HepG2 (cell line): ENCODE data around the gene AMOTL2. TPM values are rescaled to one million over a fixed set of nuclear protein-coding genes. Genes with fewer than 3 reads are reported as not detected.
A peak's percentile ranks its signal among the peaks of the same experiment; 100 is the strongest.

Source experiments
- EEA1 ChIP-seq: sonication (generic); formaldehyde crosslinking; IDR thresholded peaks from 2 replicates; pipeline ENCODE4 v1.5.1; 2020; ENCODE audit warnings: mild to moderate bottlenecking, missing genetic modification reagents, borderline replicate concordance
- SMAD1 ChIP-seq: sonication (generic); formaldehyde crosslinking; IDR thresholded peaks from 2 replicates; pipeline ENCODE4 v1.4.0; 2020; ENCODE audit warnings: missing genetic modification reagents, low read depth, mild to moderate bottlenecking, borderline replicate concordance
- SMAD3 ChIP-seq: sonication (generic); formaldehyde crosslinking; IDR thresholded peaks from 2 replicates; pipeline ENCODE4 v1.4.0; 2020; ENCODE audit warnings: missing genetic modification reagents
- SSRP1 ChIP-seq: IDR thresholded peaks from 2 replicates; pipeline ENCODE4 v1.6.1; 2016; ENCODE audit warnings: control low read depth
- ZNF460 ChIP-seq: sonication (generic); formaldehyde crosslinking; IDR thresholded peaks from 2 replicates; pipeline ENCODE4 v1.5.1; 2020; ENCODE audit warnings: missing genetic modification reagents, mild to moderate bottlenecking, borderline replicate concordance
- polyA plus RNA-seq, 8 experiments: library from polyadenylated mRNA; depleted of rRNA in 3 of 8; stranded (reverse) in 7 of 8; unstranded in 1 of 8; fragments of >200 nt; fragmentation: Illumina TruSeq in 4 of 8; extraction: Trizol in 4 of 8; gene quantifications; 2 replicates each; pipeline versions ENCODE4 v1.2.1 to v1.2.3, GENCODE V29; 2011 to 2016; ENCODE audit warnings: low read depth in 4 of 8, missing spikeins in 1 of 8, mixed read lengths in 1 of 8; ENCODE audit not compliant: insufficient read depth in 1 of 8
- total RNA-seq, 5 experiments: library from RNA; depleted of rRNA; stranded (reverse); fragments of >200 nt; fragmentation: Illumina TruSeq; extraction: Trizol; gene quantifications; 2 replicates each; pipeline ENCODE4 v1.2.3, GENCODE V29; 2016; ENCODE audit warnings: low read depth in 1 of 5
- TF ChIP-seq, protein P1 (sequence below): sonication (generic); formaldehyde crosslinking; IDR thresholded peaks from 2 replicates; pipeline ENCODE4 v1.4.0; 2020; ENCODE audit warnings: missing genetic modification reagents
- TF ChIP-seq, protein P2 (sequence below), 2 experiments: fragments of 450-650 bp in 1 of 2; sonication (generic) in 1 of 2; formaldehyde crosslinking in 1 of 2; IDR thresholded peaks; 2 replicates each; pipeline versions ENCODE4 v1.6.1 to v1.8.0; 2016 to 2022; ENCODE audit warnings: antibody characterized with exemption in 1 of 2, mild to moderate bottlenecking in 1 of 2, missing genetic modification reagents in 1 of 2
- TF ChIP-seq, protein P3 (sequence below): sonication (generic); formaldehyde crosslinking; IDR thresholded peaks from 2 replicates; pipeline ENCODE4 v1.4.0; 2020; ENCODE audit warnings: mild to moderate bottlenecking, missing genetic modification reagents
- TF ChIP-seq, protein P4 (sequence below): sonication (generic); formaldehyde crosslinking; IDR thresholded peaks from 2 replicates; pipeline ENCODE4 v1.4.0; 2020; ENCODE audit warnings: mild to moderate bottlenecking, low read depth, missing genetic modification reagents

The AMOTL2 gene
- total and polyA plus RNA-seq, 2 of the 13 experiments (the other 11 are each of a cell fraction or from before 2014, with no cell fraction given), result 17.3 to 18.5 TPM

DNA sequence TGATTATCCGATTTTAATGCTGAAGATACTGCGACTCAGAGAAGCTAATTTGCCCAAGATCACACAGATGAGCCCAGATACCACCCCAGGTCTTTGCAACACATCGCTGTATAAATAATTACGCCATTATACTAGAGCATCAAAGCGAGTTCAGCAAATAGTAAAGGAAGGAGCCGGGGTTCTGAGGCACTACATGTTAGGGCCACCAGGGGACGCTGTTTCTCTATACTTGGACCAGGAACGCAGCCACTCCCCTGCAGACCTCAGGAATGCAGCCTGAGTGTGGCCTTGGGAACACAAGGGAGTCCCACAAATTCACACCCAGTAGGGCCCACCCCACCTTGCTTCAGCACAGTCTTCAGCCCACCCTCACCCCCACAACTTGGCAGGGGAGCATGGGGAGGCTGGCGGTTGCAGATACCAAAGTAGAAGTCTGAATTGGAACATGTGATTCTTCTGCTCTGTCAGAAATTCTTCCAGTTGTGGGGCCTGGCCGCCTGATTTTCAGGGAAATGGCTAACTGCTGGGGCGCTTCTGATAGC, 65.8 kb downstream of the AMOTL2 start (continued):
- TF ChIP-seq, protein P1, sequence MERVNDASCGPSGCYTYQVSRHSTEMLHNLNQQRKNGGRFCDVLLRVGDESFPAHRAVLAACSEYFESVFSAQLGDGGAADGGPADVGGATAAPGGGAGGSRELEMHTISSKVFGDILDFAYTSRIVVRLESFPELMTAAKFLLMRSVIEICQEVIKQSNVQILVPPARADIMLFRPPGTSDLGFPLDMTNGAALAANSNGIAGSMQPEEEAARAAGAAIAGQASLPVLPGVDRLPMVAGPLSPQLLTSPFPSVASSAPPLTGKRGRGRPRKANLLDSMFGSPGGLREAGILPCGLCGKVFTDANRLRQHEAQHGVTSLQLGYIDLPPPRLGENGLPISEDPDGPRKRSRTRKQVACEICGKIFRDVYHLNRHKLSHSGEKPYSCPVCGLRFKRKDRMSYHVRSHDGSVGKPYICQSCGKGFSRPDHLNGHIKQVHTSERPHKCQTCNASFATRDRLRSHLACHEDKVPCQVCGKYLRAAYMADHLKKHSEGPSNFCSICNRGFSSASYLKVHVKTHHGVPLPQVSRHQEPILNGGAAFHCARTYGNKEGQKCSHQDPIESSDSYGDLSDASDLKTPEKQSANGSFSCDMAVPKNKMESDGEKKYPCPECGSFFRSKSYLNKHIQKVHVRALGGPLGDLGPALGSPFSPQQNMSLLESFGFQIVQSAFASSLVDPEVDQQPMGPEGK, result peak; percentile 63; the same call in 1 of the 2 replicates
- TF ChIP-seq SMAD3 (CRISPR knock-in tag), result no peak
- TF ChIP-seq ZNF460 (CRISPR knock-in tag), result no peak
- TF ChIP-seq SMAD1, result no peak
- 0 out of 2 replicates have a peak, but pooled peaks have one; percentile 63 for TF ChIP-seq SSRP1 (CRISPR knock-in tag)
- TF ChIP-seq, protein P2, sequence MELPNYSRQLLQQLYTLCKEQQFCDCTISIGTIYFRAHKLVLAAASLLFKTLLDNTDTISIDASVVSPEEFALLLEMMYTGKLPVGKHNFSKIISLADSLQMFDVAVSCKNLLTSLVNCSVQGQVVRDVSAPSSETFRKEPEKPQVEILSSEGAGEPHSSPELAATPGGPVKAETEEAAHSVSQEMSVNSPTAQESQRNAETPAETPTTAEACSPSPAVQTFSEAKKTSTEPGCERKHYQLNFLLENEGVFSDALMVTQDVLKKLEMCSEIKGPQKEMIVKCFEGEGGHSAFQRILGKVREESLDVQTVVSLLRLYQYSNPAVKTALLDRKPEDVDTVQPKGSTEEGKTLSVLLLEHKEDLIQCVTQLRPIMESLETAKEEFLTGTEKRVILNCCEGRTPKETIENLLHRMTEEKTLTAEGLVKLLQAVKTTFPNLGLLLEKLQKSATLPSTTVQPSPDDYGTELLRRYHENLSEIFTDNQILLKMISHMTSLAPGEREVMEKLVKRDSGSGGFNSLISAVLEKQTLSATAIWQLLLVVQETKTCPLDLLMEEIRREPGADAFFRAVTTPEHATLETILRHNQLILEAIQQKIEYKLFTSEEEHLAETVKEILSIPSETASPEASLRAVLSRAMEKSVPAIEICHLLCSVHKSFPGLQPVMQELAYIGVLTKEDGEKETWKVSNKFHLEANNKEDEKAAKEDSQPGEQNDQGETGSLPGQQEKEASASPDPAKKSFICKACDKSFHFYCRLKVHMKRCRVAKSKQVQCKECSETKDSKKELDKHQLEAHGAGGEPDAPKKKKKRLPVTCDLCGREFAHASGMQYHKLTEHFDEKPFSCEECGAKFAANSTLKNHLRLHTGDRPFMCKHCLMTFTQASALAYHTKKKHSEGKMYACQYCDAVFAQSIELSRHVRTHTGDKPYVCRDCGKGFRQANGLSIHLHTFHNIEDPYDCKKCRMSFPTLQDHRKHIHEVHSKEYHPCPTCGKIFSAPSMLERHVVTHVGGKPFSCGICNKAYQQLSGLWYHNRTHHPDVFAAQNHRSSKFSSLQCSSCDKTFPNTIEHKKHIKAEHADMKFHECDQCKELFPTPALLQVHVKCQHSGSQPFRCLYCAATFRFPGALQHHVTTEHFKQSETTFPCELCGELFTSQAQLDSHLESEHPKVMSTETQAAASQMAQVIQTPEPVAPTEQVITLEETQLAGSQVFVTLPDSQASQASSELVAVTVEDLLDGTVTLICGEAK (IDR thresholded peaks at IDR 0.05), result no peak
- TF ChIP-seq, protein P2 (CRISPR knock-in tag; IDR thresholded peaks at IDR 0.05), result no peak
- TF ChIP-seq, protein P3, sequence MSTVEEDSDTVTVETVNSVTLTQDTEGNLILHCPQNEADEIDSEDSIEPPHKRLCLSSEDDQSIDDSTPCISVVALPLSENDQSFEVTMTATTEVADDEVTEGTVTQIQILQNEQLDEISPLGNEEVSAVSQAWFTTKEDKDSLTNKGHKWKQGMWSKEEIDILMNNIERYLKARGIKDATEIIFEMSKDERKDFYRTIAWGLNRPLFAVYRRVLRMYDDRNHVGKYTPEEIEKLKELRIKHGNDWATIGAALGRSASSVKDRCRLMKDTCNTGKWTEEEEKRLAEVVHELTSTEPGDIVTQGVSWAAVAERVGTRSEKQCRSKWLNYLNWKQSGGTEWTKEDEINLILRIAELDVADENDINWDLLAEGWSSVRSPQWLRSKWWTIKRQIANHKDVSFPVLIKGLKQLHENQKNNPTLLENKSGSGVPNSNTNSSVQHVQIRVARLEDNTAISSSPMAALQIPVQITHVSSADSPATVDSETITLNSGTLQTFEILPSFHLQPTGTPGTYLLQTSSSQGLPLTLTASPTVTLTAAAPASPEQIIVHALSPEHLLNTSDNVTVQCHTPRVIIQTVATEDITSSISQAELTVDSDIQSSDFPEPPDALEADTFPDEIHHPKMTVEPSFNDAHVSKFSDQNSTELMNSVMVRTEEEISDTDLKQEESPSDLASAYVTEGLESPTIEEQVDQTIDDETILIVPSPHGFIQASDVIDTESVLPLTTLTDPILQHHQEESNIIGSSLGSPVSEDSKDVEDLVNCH (CRISPR knock-in tag), result no peak
- no peak for TF ChIP-seq EEA1 (CRISPR knock-in tag)
- TF ChIP-seq, protein P4, sequence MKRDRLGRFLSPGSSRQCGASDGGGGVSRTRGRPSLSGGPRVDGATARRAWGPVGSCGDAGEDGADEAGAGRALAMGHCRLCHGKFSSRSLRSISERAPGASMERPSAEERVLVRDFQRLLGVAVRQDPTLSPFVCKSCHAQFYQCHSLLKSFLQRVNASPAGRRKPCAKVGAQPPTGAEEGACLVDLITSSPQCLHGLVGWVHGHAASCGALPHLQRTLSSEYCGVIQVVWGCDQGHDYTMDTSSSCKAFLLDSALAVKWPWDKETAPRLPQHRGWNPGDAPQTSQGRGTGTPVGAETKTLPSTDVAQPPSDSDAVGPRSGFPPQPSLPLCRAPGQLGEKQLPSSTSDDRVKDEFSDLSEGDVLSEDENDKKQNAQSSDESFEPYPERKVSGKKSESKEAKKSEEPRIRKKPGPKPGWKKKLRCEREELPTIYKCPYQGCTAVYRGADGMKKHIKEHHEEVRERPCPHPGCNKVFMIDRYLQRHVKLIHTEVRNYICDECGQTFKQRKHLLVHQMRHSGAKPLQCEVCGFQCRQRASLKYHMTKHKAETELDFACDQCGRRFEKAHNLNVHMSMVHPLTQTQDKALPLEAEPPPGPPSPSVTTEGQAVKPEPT, result no peak
